ENCODE measurements around the gene RNF215.

GRCh38 chr22:30357650-30358215, 29.5 kb downstream of the RNF215 start:
- no peak for TF ChIP-seq CTCF (IDR thresholded peaks at IDR 0.05; ENCODE audit: low read depth, low read length)
- no peak for TF ChIP-seq EZH2phosphoT487 (IDR thresholded peaks at IDR 0.05; ENCODE audit: low read depth)

All from OCI-LY3 (cell line).